Measurements from ENCODE around the gene RNASE11.
"Not testable (repeated sequence)": the region's sequence is repeated elsewhere in the genome, so short reads cannot be mapped to it uniquely, and the experiment has no call there.

Gene RNASE11

DNA sequence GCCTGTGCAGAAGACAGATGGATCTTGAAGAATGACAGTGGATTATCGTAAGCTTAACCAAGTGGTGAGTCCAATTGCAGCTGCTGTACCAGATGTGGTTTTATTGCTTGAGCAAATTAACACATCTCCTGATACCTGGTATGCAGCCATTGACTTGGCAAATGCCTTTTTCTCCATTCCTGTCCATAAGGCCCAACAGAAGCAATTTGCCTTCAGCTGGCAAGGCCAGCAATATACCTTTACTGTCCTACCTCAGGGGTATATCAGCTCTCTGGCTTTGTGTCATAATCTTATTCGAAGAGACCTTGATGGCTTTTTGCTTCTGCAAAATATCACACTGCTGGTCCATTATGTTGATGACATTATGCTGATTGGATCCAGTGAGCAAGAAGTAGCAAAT is 17.9 kb downstream of the RNASE11 start:
- H3K36me3 Mint-ChIP-seq, H3K27me3 Mint-ChIP-seq, H3K9me3 Mint-ChIP-seq: not testable (repeated sequence)

DNA sequence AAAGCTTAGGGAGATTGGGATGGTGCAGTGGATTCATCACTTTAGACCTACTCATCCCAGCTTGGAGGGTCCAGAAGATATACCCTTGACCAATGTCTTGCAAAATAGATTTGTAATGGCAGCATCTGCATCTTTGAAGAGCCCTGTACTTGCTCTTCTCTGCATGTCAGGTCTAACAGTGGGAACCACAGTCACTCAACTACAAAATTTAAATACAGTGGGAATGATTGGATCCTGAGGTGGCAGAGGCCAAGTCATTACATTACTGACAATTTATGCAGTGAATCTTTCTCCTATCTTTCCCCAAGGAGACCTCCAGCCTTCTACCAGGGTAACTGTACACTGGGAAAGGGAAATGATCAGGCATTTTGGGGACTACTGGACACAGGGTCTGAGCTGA is 18.7 kb downstream of the RNASE11 start:
- Mint-ChIP-seq H3K36me3 (peaks cover 3% of the 10 kb centered on the region), H3K4me3 (no peak overlapping the region), H3K27me3 (no peaks in the 10 kb centered on the region), H3K27ac (no peak overlapping the region), H3K9me3 (no peaks in the 10 kb centered on the region), H3K4me1 (peaks cover 13% of the 10 kb centered on the region)

More for the DNA sequence above, 17.9 kb downstream of the RNASE11 start:
- H3K4me3 Mint-ChIP-seq, H3K27ac Mint-ChIP-seq: not testable (repeated sequence)
- H3K4me1 Mint-ChIP-seq: peaks cover 13% of the 10 kb centered on the region

DNA sequence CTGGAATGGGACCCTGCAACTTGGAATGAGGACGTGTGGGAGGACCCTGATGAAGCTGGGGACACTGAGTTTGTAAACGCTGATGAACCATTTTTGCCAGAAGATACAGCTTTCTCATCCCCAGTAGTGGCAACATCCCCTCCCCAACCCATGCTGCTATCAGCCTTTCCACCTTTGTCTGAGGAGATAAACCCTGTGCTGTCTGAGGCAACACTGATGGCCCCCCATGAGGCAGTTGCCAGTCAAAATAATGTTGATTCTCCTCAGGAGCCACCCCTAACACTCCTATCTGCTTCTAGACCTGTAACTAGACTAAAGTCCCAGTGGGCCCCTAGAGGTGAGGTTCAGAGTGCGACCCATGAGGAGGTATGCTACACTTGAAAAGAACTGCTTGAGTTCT is 19.4 kb downstream of the RNASE11 start:
- Mint-ChIP-seq H3K27ac (no peak overlapping the region), H3K36me3 (peaks cover 3% of the 10 kb centered on the region), H3K4me3 (no peak overlapping the region), H3K9me3 (no peaks in the 10 kb centered on the region), H3K27me3 (no peaks in the 10 kb centered on the region), H3K4me1 (peaks cover 13% of the 10 kb centered on the region)

DNA sequence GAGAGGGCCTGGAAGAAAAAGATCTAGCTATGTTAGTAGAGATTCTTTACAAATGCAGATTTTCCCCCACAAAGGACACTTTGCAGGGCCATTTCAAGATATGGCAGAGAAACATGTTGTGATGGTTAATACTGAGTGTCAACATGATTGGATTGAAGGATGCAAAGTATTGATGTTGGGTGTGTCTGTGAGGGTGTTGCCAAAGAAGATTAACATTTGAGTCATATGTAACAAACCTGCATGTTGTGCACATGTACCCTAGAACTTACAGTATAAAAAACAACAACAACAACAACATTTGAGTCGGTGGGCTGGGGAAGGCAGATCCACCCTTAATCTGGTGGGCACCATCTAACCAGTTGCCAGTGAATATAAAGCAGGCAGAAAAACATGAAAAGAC is 20.6 kb downstream of the RNASE11 start:
- H3K27ac Mint-ChIP-seq, H3K4me3 Mint-ChIP-seq, H3K36me3 Mint-ChIP-seq, H3K27me3 Mint-ChIP-seq, H3K9me3 Mint-ChIP-seq: not testable (repeated sequence)
- peaks cover 13% of the 10 kb centered on the region for H3K4me1 Mint-ChIP-seq

DNA sequence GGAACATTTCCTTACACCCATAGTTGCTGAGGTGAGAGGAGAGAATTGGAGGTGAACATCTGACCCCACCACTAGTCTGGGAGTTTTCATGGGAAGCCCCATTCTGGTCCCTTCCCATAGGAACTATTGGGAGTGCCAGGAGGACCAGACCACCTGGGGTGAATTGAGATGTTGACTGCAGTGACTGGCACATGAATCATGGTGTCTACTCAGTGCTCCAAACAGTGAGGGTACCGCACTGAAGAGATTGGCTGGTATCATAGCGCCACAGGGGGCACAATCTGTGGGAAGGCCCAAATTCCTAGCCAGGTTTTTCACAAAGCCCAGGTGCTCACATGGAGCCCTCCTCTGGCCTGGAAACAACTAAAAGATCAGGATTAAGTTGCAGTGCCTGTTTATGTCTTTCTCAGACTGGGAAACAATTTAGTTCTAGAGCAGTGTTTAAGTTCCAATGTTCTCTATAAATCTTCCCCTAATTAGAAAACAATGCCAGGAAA is 23.3 kb downstream of the RNASE11 start:
- H3K36me3 Mint-ChIP-seq: peaks cover 3% of the 10 kb centered on the region
- peaks cover 13% of the 10 kb centered on the region for H3K4me1 Mint-ChIP-seq
- no peaks in the 10 kb centered on the region for H3K9me3 Mint-ChIP-seq
- H3K4me3 Mint-ChIP-seq: no peak overlapping the region
- no peak overlapping the region for H3K27ac Mint-ChIP-seq
- no peaks in the 10 kb centered on the region for H3K27me3 Mint-ChIP-seq

DNA sequence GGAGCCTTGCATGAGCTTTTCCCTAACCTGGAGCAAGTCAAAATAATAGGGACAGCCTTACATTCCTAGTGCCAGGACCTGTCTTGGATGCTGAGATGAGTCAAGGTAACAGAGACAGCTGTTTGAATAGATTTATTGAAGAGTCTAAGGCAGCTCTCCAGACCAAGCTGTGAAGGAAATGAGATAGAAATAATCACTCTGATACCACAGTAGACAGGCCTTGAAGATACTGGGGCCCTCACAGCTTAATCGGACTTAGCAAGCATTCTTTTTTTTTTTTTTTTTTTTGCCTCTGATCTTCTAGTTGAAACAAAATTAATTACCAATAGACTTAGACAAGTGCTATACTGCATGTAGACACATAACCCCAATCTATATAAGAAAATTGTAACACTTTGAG is 23.8 kb downstream of the RNASE11 start:
- H3K9me3 Mint-ChIP-seq: no peaks in the 10 kb centered on the region
- no peak overlapping the region for H3K27ac Mint-ChIP-seq
- H3K27me3 Mint-ChIP-seq: no peaks in the 10 kb centered on the region
- H3K4me1 Mint-ChIP-seq: peaks cover 13% of the 10 kb centered on the region
- no peak overlapping the region for H3K4me3 Mint-ChIP-seq
- H3K36me3 Mint-ChIP-seq: peaks cover 3% of the 10 kb centered on the region

DNA sequence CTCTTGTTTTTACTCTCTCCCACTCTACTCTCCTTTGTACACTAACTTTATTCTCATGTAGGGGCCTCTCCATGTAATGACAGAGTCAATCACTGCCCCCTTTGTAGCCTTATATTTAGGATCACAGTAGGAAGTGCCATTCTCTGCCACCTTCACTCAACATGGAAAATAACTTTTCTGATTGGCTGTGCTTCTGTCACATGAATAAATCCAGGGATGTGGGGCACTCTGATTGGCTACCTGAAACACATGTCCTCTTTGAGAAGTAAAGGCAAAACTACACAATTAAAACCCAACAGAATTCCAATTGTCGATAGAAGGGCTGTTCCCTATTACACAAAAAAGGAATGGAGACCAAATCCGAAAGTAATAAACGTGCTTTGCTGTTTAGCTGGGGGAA is 26.8 kb downstream of the RNASE11 start, which contains the start of gene RNASE9:
TSS of gene RNASE9 (minus strand) at position 87 of the 400 bp plus-strand sequence.
- Mint-ChIP-seq H3K27ac (no peak within 1 kb of the TSS), H3K9me3 (no peaks in the 10 kb centered on the region), H3K36me3 (no peaks in the 10 kb centered on the region), H3K4me1 (no peaks in the 10 kb centered on the region), H3K27me3 (no peaks in the 10 kb centered on the region), H3K4me3 (no peak within 1 kb of the TSS)

DNA sequence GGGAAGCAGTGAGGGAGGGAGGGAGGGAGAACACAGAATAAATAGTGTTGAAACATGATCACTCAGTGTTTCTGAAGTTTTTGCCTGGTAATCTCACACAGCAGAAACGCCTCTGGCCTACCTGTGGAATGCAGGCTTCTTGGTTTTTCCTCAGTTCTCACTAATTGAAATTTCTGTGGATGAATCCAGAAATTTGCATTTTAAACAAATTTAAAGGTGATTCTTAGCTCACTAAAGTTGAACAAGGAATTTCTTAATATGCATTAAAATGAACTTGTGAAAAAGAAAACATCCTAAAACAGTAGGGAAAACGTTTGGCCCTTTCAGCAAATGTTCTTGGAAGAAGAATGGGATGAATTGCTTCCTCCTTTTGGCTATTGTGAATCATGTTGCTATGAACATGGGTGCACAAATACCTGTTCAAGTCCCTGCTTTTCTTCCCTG is 28.3 kb downstream of the RNASE11 start:
- Mint-ChIP-seq H3K9me3 (no peaks in the 10 kb centered on the region), H3K27ac (no peak overlapping the region), H3K27me3 (no peaks in the 10 kb centered on the region), H3K4me3 (no peak overlapping the region), H3K4me1 (no peaks in the 10 kb centered on the region), H3K36me3 (no peaks in the 10 kb centered on the region)

DNA sequence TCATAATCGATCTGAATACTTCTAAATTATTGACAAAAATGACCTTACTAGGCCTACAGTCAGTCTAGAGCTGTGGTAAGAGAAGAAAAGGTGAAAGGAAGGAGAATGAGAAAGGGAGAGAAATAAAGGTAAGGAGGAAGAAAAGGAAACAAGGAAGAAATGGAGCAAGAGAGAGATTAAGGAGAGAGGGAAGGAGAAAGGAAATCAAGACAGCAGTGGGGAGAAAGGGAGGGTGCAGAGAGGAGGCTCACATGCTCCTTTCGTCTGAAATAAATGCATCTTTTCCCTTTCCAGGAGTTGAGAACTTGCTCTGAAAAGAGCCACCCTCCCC is 30.6 kb downstream of the RNASE11 start:
- Mint-ChIP-seq H3K9me3 (no peaks in the 10 kb centered on the region), H3K27me3 (no peaks in the 10 kb centered on the region), H3K36me3 (no peaks in the 10 kb centered on the region), H3K4me3 (no peak overlapping the region), H3K4me1 (no peaks in the 10 kb centered on the region), H3K27ac (no peak overlapping the region)

DNA sequence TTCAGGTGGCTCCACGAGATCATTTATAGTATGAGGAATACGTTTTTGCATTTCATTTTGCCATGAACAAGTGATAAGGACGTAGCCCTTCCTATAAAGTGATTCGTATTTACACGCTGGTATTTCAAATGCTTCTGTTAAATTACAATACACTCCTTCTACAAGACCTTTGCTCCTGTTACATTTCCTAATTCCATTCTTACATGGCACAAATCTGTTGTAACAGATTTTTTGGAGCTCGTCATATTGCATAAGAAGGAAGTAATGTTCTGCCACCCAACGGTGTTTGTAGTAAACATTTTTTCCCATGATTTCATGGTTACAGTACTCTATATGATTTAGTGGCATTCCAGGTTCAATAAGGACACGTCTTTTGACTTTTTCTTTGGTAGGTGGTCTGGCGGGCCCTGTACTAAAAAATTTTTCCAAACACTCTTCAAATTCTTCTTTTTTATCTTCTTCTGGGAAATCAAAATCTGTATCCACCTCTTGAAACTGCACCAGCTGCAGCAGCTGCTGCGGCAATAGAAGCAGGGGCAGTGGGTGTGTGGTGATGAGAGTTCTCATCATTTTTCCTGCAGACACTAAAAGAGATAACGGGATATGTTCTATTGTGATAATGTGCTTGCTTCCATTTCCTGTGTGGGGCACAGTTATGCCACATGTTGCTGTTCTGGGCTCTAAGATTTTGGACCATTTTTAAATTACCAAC is 31.1 kb downstream of the RNASE11 start:
- Mint-ChIP-seq H3K27me3 (no peaks in the 10 kb centered on the region), H3K36me3 (no peaks in the 10 kb centered on the region), H3K4me3 (no peak overlapping the region), H3K4me1 (no peaks in the 10 kb centered on the region), H3K9me3 (no peaks in the 10 kb centered on the region), H3K27ac (no peak overlapping the region)

DNA sequence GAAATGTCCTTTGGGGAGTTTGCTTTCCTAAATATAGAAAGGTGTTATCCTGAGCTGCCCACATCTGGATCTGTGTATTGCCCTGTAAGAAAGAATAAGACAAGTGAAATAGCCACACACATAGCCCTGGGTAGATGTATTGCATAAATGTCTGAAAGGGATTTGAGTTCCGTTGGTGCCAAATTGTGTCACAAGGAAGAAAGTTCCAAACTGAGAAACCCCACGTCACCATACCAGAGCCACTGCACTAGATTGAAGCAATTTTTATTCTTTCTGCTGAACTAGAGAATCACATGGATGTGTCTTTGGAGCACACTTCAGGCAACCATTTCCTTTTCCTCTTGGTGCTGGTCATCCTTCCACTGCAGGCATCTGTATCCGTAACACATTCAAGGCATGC is 32.0 kb downstream of the RNASE11 start:
- Mint-ChIP-seq H3K36me3 (no peaks in the 10 kb centered on the region), H3K27me3 (no peaks in the 10 kb centered on the region), H3K9me3 (no peaks in the 10 kb centered on the region), H3K4me3 (no peak overlapping the region), H3K27ac (no peak overlapping the region), H3K4me1 (no peaks in the 10 kb centered on the region)

DNA sequence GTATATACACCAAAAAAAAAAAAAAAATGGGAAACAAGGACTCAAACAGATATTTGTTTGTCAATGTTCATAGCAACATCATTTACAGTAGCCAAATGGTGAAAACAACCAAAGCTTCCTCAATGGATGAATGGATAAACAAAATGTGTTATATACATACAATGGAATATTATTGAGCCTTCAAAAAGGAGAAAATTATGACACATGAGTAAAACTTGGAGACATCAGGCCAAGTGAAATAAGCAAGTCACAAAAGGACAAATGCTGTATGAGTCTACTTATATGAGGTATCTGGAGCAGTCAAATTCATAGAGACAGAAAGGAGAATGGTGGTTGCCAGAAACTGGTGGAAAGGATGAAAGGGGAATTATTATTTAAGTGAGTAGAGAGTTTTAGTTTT is 34.8 kb downstream of the RNASE11 start:
- Mint-ChIP-seq H3K27me3 (no peaks in the 10 kb centered on the region), H3K27ac (no peak overlapping the region), H3K4me1 (no peaks in the 10 kb centered on the region), H3K36me3 (no peaks in the 10 kb centered on the region), H3K4me3 (no peak overlapping the region), H3K9me3 (no peaks in the 10 kb centered on the region)

DNA sequence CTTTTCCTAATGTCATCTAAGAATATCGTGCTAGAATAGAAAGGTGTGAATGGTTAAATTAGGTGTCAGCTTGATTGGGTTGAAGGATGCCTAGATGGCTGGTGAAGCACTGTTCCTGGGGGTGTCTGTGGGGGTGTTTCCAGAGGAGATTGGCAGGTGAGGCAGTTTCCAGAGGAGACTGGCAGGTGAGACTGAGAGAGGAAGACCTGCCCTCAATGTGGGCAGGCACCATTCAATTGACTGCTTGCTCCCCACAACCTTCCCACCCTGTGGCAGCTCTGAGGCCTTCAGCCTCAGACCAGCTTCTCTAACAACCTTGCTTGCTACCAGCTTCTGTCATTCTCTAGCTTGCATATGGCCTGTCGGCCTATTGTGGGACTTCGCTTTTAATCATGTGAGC is 36.2 kb downstream of the RNASE11 start:
- no peaks in the 10 kb centered on the region for H3K9me3 Mint-ChIP-seq
- no peaks in the 10 kb centered on the region for H3K4me1 Mint-ChIP-seq
- H3K27me3 Mint-ChIP-seq: no peaks in the 10 kb centered on the region
- H3K27ac Mint-ChIP-seq: no peak overlapping the region
- no peaks in the 10 kb centered on the region for H3K36me3 Mint-ChIP-seq
- H3K4me3 Mint-ChIP-seq: no peak overlapping the region

DNA sequence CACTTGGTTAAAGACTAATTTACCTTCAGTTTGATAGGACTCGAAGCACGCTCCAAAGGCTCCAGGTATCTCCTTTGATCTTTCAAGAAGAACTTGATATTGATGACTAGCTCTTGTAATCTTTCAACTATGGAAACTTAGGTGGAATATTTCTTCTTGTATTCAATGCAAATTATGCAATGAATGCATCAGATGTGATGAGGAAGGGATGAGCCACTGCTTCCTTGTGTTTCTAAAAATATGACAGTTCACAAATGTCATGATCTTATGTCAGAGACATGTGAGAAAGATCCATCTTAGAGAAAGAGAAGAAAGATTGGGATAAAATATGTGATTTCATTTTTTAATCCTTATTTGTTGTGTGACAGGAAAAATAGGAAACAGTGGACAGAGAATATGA is 36.9 kb downstream of the RNASE11 start:
- Mint-ChIP-seq H3K4me3 (no peak overlapping the region), H3K4me1 (no peaks in the 10 kb centered on the region), H3K27me3 (no peaks in the 10 kb centered on the region), H3K27ac (no peak overlapping the region), H3K36me3 (no peaks in the 10 kb centered on the region), H3K9me3 (no peaks in the 10 kb centered on the region)

DNA sequence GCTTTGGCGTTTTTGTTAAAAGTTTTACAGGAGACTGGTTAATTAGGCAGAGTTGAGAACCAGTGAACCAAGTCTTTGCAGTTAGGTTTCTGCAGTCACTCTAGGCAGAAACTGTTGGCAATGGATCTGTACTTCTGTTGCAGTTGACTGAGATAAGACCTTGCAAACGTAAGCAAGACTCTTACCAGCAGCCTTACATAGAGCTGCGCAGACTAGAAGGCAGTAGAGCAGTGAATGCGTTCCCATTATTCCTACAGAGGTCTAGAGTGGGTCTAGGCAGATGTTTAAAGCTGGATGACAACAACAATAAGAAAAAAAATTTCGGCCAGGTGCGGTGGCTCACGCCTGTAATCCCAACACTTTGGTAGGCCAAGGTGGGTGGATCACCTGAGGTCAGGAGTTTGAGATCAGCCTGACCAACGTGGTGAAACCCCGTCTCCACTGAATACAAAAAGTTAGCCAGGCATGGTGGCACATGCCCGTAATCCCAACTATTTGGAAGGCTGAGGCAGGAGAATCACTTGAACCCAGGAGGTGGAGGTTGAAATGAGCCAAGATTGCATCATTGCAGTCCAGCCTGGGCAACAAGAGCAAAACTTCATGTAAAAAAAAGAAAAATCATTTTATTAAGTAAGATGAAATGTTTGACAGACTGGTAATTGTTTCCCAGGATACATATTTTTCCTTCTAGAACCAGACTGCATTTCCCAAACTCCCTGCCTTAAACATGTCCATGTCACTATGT is 39.2 kb downstream of the RNASE11 start:
- no peak overlapping the region for H3K27ac Mint-ChIP-seq
- H3K4me3 Mint-ChIP-seq: no peak overlapping the region
- H3K4me1 Mint-ChIP-seq: no peaks in the 10 kb centered on the region
- no peaks in the 10 kb centered on the region for H3K9me3 Mint-ChIP-seq
- no peaks in the 10 kb centered on the region for H3K36me3 Mint-ChIP-seq
- H3K27me3 Mint-ChIP-seq: no peaks in the 10 kb centered on the region

DNA sequence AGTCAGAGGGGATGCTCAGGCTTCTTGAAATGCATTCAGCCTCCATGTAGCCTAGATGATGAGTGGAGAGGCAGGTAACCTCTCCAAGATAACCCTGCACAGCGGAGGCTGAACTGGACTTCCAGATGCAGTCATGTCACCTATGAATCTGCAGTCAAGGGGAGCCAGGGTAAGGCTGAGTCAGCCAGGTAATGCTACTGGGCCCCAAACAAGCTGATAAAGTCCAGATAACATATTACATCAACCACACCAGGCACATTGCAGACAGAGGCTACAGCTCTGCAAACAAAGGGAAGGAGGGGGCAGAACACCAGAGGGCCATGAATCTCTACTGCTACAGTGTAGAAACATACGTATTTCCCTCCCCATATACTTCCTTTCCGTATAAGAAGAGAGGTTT is 40.9 kb downstream of the RNASE11 start:
- Mint-ChIP-seq H3K4me3 (no peak overlapping the region), H3K27ac (no peak overlapping the region), H3K27me3 (no peaks in the 10 kb centered on the region), H3K36me3 (no peaks in the 10 kb centered on the region), H3K4me1 (no peaks in the 10 kb centered on the region), H3K9me3 (no peaks in the 10 kb centered on the region)

Measured in activated naive CD4-positive, alpha-beta T cell treated with anti-CD3 and anti-CD28 coated beads, Interleukin-2, amount 50 U/mL, for 24 hours (primary cell).